K562 (cell line): ENCODE measurements around the gene OBSL1. TPM values are rescaled to one million over a fixed set of nuclear protein-coding genes. Genes with fewer than 3 reads are reported as not detected.

Source experiments
- ATAC-seq: fragments of 200-7000 bp; cut with Tn5 transposase; 3 replicates; pipeline ENCODE4 v1.9.1; 2020; ENCODE audit warnings: moderate library complexity
- BruUV-seq: library from RNA; stranded (reverse); fragments of 400-500 nt; replicated peaks from 2 replicates; lab custom pipeline; 2021; lab: Mats Ljungman, UMichigan
- CTCF ChIA-PET: fragments of 300-600 bp; formaldehyde crosslinking; extraction: SDS; loops from one replicate; lab custom pipeline; 2021; ENCODE audit warnings: low intra/inter-chr PET ratio; lab: Yijun Ruan, JAX
- POLR2A ChIA-PET: fragments of 300-600, 350-650 bp; sonication (Branson Sonifier 250); formaldehyde crosslinking; extraction: SDS; loops from one replicate; lab custom pipeline; 2021; ENCODE audit warnings: antibody characterized with exemption, inconsistent platforms; lab: Yijun Ruan, JAX
- DNase-seq, 4 experiments: peaks; one replicate each; pipeline versions ENCODE4 v3.0.0 to v3.0.0-alpha.2; 2011 to 2018; ENCODE audit warnings: low spot score in 3 of 4, mixed read lengths in 3 of 4; ENCODE audit errors: extremely low read depth in 1 of 4
- FAIRE-seq: peaks from 2 replicates; lab custom pipeline; 2011; peaks lifted over from hg19 to GRCh38; lab: Jason Lieb, UNC
- H2AFZ ChIP-seq: 2 replicates; pipeline ENCODE4 v1.6.0; 2011; ENCODE audit warnings: low read depth, low read length, control low read depth, inconsistent platforms
- H3K27ac ChIP-seq: fragments of 200-600 bp; 3 replicates; pipeline ENCODE4 v1.8.0; 2011; ENCODE audit warnings: low read depth, mild to moderate bottlenecking, control low read depth, inconsistent platforms, low read length, moderate library complexity, mixed read lengths; ENCODE audit errors: extremely low read depth
- H3K27me3 ChIP-seq, 2 experiments: fragments of 300-600 bp in 1 of 2; 2 replicates in 1 of 2; 3 replicates in 1 of 2; pipeline versions ENCODE4 v1.6.0 to v1.8.0; 2011; ENCODE audit warnings: inconsistent platforms in 2 of 2, low read length in 2 of 2, mild to moderate bottlenecking in 1 of 2, mixed read lengths in 1 of 2, moderate library complexity in 1 of 2; ENCODE audit not compliant: control insufficient read depth in 2 of 2, insufficient read depth in 2 of 2
- H3K36me3 ChIP-seq: fragments of 300-600 bp; 3 replicates; pipeline ENCODE4 v1.8.0; 2011; ENCODE audit warnings: mild to moderate bottlenecking, low read length, inconsistent platforms; ENCODE audit not compliant: control insufficient read depth, insufficient read depth
- H3K4me1 ChIP-seq, 2 experiments: fragments of 200-600 bp in 1 of 2; replicated peaks in 1 of 2; 2 replicates in 1 of 2; 3 replicates in 1 of 2; pipeline versions ENCODE4 v1.5.1 to v1.8.0; 2011; ENCODE audit warnings: inconsistent platforms in 2 of 2, low read length in 2 of 2, mild to moderate bottlenecking in 1 of 2, mixed read lengths in 1 of 2, moderate library complexity in 1 of 2; ENCODE audit not compliant: control insufficient read depth in 2 of 2, insufficient read depth in 2 of 2
- H3K4me2 ChIP-seq: 2 replicates; pipeline ENCODE4 v1.6.1; 2011; ENCODE audit warnings: low read length, control low read depth, inconsistent platforms, mixed read lengths; ENCODE audit not compliant: insufficient read depth
- H3K4me3 ChIP-seq: fragments of 200-600 bp; sonication (generic), shearing (Covaris generic); 2 replicates; pipeline ENCODE4 v1.5.1; 2016; ENCODE audit warnings: control low read depth, inconsistent platforms
- H3K79me2 ChIP-seq: fragments of 200-600 bp; 3 replicates; pipeline ENCODE4 v1.8.0; 2011; ENCODE audit warnings: low read length, inconsistent platforms; ENCODE audit not compliant: control insufficient read depth, insufficient read depth
- H3K9ac ChIP-seq, 2 experiments: 2 replicates each; pipeline versions ENCODE4 v1.6.0 to v1.6.1; 2011; ENCODE audit warnings: low read depth in 2 of 2, low read length in 2 of 2, control low read depth in 1 of 2, inconsistent platforms in 1 of 2, mild to moderate bottlenecking in 1 of 2, mixed read lengths in 1 of 2; ENCODE audit not compliant: insufficient read depth in 1 of 2
- H3K9me1 ChIP-seq: one replicate; pipeline ENCODE4 v1.6.0; 2011; ENCODE audit warnings: inconsistent platforms, mild to moderate bottlenecking, low read length, moderate library complexity; ENCODE audit not compliant: control insufficient read depth, insufficient read depth
- H3K9me3 ChIP-seq: replicated peaks from 2 replicates; pipeline ENCODE4 v1.5.1; 2011; ENCODE audit warnings: low read depth, low read length, inconsistent platforms; ENCODE audit not compliant: control insufficient read depth, insufficient read depth
- H4K20me1 ChIP-seq: replicated peaks from 2 replicates; pipeline ENCODE4 v1.6.1; 2011; ENCODE audit warnings: low read length, inconsistent platforms, mixed read lengths; ENCODE audit not compliant: control insufficient read depth, insufficient read depth
- GABPB2 ChIP-seq: fragments of 250-450 bp; sonication (Bioruptor Pico); conservative IDR thresholded peaks from 2 replicates; pipeline ENCODE4 v1.5.1; 2021; ENCODE audit warnings: mild to moderate bottlenecking
- NR2C1 ChIP-seq, 2 experiments: fragments of 450-650 bp; IDR thresholded peaks; 2 replicates each; pipeline ENCODE4 v1.6.1; 2017; ENCODE audit warnings: mild to moderate bottlenecking in 2 of 2, antibody characterized with exemption in 1 of 2, inconsistent platforms in 1 of 2, missing compliant biosample characterization in 1 of 2, missing genetic modification characterization in 1 of 2
- POLR2G ChIP-seq: fragments of 200-400 bp; formaldehyde crosslinking; IDR thresholded peaks from 2 replicates; pipeline ENCODE4 v1.6.1; 2017; ENCODE audit warnings: low read depth, mild to moderate bottlenecking, antibody characterized with exemption, low read length, moderate library complexity
- PPARD ChIP-seq: fragments of 250-450 bp; sonication (Bioruptor Pico); IDR thresholded peaks from 2 replicates; pipeline ENCODE4 v1.8.0; 2022; ENCODE audit warnings: inconsistent platforms, mild to moderate bottlenecking, moderate library complexity
- SPI1 ChIP-seq: IDR thresholded peaks from 2 replicates; pipeline ENCODE4 v1.6.1; 2011; ENCODE audit warnings: low read depth, low read length, control low read depth, borderline replicate concordance
- TCF7L2 ChIP-seq: fragments of 150-350 bp; IDR thresholded peaks from 2 replicates; pipeline ENCODE4 v1.6.1; 2016; ENCODE audit warnings: low read depth, mild to moderate bottlenecking, low read length, moderate library complexity
- TRIM28 ChIP-seq: fragments of 450-650 bp; IDR thresholded peaks from 2 replicates; pipeline ENCODE4 v1.6.1; 2017
- WGBS: fragments of 100-300 bp; shearing (Covaris generic); methylation state at CpG from one replicate; pipeline ENCODE4 v1.1.6; 2016; ENCODE audit warnings: low coverage, mixed read lengths; ENCODE audit not compliant: insufficient coverage; ENCODE audit errors: missing lambda C conversion rate; 5-methylcytosine and 5-hydroxymethylcytosine counted together
- in situ Hi-C: fragments of 300-500 bp; cut with MboI; formaldehyde crosslinking; loops from 4 replicates; pipeline ENCODE4 v1.15.0; 2018; ENCODE audit warnings: inconsistent platforms, mixed read lengths
- intact Hi-C: fragments of 100-400 bp; cut with micrococcal nuclease; formaldehyde crosslinking; loops from 2 replicates; pipeline ENCODE4 v1.14.2; 2022
- polyA plus RNA-seq, 8 experiments: library from polyadenylated mRNA; depleted of rRNA in 4 of 8; stranded (reverse) in 5 of 8; unstranded in 3 of 8; fragments of >200 nt; fragmentation: Nextera tagmentation in 2 of 8; fragmentation: Illumina TruSeq in 1 of 8; extraction: Ambion mirVana in 2 of 8; extraction: Trizol in 1 of 8; gene quantifications; 2 replicates each; pipeline versions ENCODE4 v1.2.1 to v1.2.3, GENCODE V29; 2011 to 2014; ENCODE audit warnings: inconsistent platforms in 1 of 8, missing spikeins in 1 of 8
- total RNA-seq, 7 experiments: library from RNA; depleted of rRNA in 6 of 7; stranded (reverse); fragments of >200 nt in 6 of 7; fragmentation: Illumina TruSeq in 2 of 7; extraction: Trizol in 2 of 7; gene quantifications; 2 replicates each; pipeline versions ENCODE4 v1.2.1 to v1.2.3, GENCODE V29; 2011 to 2021; ENCODE audit warnings: low replicate concordance in 1 of 7
- TF ChIP-seq, protein P1 (sequence below): fragments of 250-450 bp; sonication (Bioruptor Pico); IDR thresholded peaks from 2 replicates; pipeline ENCODE4 v1.4.0; 2020; ENCODE audit warnings: mild to moderate bottlenecking, moderate library complexity
- TF ChIP-seq, protein P2 (sequence below): sonication (generic); formaldehyde crosslinking; IDR thresholded peaks from 2 replicates; pipeline ENCODE4 v1.8.0; 2023; ENCODE audit warnings: mild to moderate bottlenecking, missing genetic modification reagents

The OBSL1 gene
- total and polyA plus RNA-seq, 9 of the 15 experiments (the other 6 are each of a cell fraction or from before 2014, with no cell fraction given): 1.2 to 26.6 (median 8.6) TPM

- no peak for TF ChIP-seq TCF7L2
- TF ChIP-seq SPI1: no peak
- no peak for TF ChIP-seq TRIM28
- TF ChIP-seq, protein P1, sequence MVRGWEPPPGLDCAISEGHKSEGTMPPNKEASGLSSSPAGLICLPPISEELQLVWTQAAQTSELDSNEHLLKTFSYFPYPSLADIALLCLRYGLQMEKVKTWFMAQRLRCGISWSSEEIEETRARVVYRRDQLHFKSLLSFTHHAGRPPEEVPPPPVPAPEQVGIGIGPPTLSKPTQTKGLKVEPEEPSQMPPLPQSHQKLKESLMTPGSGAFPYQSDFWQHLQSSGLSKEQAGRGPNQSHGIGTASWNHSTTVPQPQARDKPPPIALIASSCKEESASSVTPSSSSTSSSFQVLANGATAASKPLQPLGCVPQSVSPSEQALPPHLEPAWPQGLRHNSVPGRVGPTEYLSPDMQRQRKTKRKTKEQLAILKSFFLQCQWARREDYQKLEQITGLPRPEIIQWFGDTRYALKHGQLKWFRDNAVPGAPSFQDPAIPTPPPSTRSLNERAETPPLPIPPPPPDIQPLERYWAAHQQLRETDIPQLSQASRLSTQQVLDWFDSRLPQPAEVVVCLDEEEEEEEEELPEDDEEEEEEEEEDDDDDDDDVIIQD (CRISPR knock-in tag): no peak
Observed at GRCh38 chr2:219565130-219566080, 5.9 kb downstream of the OBSL1 start (continued).

DNA sequence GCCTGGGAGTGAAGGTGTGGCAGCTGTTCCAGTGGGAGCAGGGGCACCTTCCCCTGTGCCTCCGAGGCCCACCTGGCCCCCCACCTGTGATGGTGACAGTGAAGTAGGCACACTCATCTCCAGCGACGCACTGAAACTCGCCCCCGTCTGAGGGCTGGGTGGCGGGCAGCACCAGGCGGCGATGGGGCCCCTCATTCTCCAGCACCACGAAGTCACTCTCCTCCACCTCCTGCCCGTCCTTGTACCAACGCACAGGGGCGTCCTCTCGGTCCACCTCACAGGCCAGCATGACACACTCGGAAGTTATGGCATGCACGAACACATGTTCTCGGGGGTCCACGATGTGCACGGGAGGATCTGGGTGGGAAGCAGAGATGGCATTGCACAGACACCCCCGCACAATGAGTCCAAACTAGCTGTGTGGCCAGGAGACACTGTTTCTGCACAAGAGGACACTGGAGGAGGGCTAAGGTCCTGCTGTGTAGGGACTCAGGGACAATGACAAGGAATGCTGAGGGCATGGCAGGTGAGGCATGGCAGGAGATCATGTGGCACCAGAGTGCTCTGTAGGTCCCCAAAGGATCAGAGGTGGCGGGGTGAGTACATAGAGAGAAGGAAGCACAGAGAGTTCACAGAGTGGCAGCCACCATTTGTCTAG, 7.9 kb downstream of the OBSL1 start:
- Histone ChIP-seq H3K9me1 (no peaks in the 10 kb centered on the region), H3K9ac (peak overlapping the region in 1 of 2 experiments; percentile 26; a peak in 1 of 4 replicates), H3K4me1 (peaks cover 2 to 37% of the 10 kb centered on the region in 2 experiments; a peak in 3 of 5 replicates), H3K4me3 (no peak overlapping the region), H4K20me1 (no peaks in the 10 kb centered on the region), H3K27me3 (no peaks in the 10 kb centered on the region), H3K9me3 (no peaks in the 10 kb centered on the region), H2AFZ (no peak overlapping the region), H3K79me2 (no peaks in the 10 kb centered on the region), H3K36me3 (no peaks in the 10 kb centered on the region), H3K4me2 (no peak overlapping the region)
- POLR2A ChIA-PET: interaction anchor here (0.8 to 3.6 kb wide), 3 partner anchors 8 to 21 kb away, joined by 3 to 16 read pairs (median 9); partner anchors contain the start of genes INHA and OBSL1
- 67% methylated on average over 12 of the region's 20 CpGs for WGBS
- intact Hi-C loops (loop anchor here (5.0 kb wide), 1 partner anchor 34 kb away; the partner anchor contains the start of gene STK11IP), in situ Hi-C loops (no loop called here)
- FAIRE-seq (no peak), ATAC-seq (no peak)
- no TSS peak for BruUV-seq
- TF ChIP-seq NR2C1 (IDR thresholded peaks at IDR 0.05) (no peak), NR2C1 (tag; IDR thresholded peaks at IDR 0.05) (no peak), GABPB2 (CRISPR knock-in tag) (no peak), POLR2G (peak; percentile 42; the same call in 1 of the 2 replicates), PPARD (CRISPR knock-in tag) (no peak)
- TF ChIP-seq, protein P2, sequence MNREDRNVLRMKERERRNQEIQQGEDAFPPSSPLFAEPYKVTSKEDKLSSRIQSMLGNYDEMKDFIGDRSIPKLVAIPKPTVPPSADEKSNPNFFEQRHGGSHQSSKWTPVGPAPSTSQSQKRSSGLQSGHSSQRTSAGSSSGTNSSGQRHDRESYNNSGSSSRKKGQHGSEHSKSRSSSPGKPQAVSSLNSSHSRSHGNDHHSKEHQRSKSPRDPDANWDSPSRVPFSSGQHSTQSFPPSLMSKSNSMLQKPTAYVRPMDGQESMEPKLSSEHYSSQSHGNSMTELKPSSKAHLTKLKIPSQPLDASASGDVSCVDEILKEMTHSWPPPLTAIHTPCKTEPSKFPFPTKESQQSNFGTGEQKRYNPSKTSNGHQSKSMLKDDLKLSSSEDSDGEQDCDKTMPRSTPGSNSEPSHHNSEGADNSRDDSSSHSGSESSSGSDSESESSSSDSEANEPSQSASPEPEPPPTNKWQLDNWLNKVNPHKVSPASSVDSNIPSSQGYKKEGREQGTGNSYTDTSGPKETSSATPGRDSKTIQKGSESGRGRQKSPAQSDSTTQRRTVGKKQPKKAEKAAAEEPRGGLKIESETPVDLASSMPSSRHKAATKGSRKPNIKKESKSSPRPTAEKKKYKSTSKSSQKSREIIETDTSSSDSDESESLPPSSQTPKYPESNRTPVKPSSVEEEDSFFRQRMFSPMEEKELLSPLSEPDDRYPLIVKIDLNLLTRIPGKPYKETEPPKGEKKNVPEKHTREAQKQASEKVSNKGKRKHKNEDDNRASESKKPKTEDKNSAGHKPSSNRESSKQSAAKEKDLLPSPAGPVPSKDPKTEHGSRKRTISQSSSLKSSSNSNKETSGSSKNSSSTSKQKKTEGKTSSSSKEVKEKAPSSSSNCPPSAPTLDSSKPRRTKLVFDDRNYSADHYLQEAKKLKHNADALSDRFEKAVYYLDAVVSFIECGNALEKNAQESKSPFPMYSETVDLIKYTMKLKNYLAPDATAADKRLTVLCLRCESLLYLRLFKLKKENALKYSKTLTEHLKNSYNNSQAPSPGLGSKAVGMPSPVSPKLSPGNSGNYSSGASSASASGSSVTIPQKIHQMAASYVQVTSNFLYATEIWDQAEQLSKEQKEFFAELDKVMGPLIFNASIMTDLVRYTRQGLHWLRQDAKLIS (CRISPR knock-in tag): no peak
- TF ChIP-seq, all 486 proteins: peak for 1
- H3K27ac ChIP-seq: no peak overlapping the region
- CTCF ChIA-PET: no interaction called here
- no peak for DNase-seq
